ENCODE measurements around the gene KSR1.
A peak's percentile ranks its signal among the peaks of the same experiment; 100 is the strongest.

Gene KSR1

GRCh38 chr17:27539794-27540317 lies 83.6 kb downstream of the KSR1 start:
- no peak for DNase-seq

GRCh38 chr17:27540318-27541101 lies 84.3 kb downstream of the KSR1 start:
- no peak for DNase-seq

GRCh38 chr17:27541301-27542023 lies 85.2 kb downstream of the KSR1 start:
- no peak for DNase-seq

- DNase-seq: no peak
Measured at GRCh38 chr17:27542841-27543463, 86.7 kb downstream of the KSR1 start.

GRCh38 chr17:27543464-27543856 lies 87.2 kb downstream of the KSR1 start:
- DNase-seq: no peak

- no peak for DNase-seq
Measured at GRCh38 chr17:27543958-27544349, 87.7 kb downstream of the KSR1 start.

GRCh38 chr17:27544350-27545131 lies 88.3 kb downstream of the KSR1 start:
- DNase-seq: no peak

GRCh38 chr17:27545562-27546229 lies 89.4 kb downstream of the KSR1 start:
- DNase-seq: no peak

- no peak for DNase-seq
Measured at GRCh38 chr17:27546624-27547300, 90.5 kb downstream of the KSR1 start.

GRCh38 chr17:27547301-27547683 lies 91.0 kb downstream of the KSR1 start:
- no peak for DNase-seq

GRCh38 chr17:27548369-27548768 lies 92.1 kb downstream of the KSR1 start:
- DNase-seq: no peak

- no peak for DNase-seq
Measured at GRCh38 chr17:27549251-27549893, 93.1 kb downstream of the KSR1 start.

GRCh38 chr17:27550291-27550930 lies 94.2 kb downstream of the KSR1 start:
- no peak for DNase-seq

- DNase-seq: no peak
Measured at GRCh38 chr17:27550974-27551505, 94.8 kb downstream of the KSR1 start.

GRCh38 chr17:27551701-27552248 lies 95.5 kb downstream of the KSR1 start:
- DNase-seq: peak; percentile 65

- DNase-seq: peak; percentile 61
Measured at GRCh38 chr17:27552276-27552732, 96.1 kb downstream of the KSR1 start.

GRCh38 chr17:27553019-27553511 lies 96.8 kb downstream of the KSR1 start:
- DNase-seq: no peak

- DNase-seq: no peak
Measured at GRCh38 chr17:27554152-27554551, 97.9 kb downstream of the KSR1 start.

- DNase-seq: no peak
Measured at GRCh38 chr17:27554911-27555310, 98.7 kb downstream of the KSR1 start.

- no peak for DNase-seq
Measured at GRCh38 chr17:27555339-27555738, 99.1 kb downstream of the KSR1 start.
